HG02610 (cell line): ENCODE measurements around the gene BFSP2.

Source experiments
- ATAC-seq: cut with Tn5 transposase; IDR thresholded peaks from one replicate; pipeline ENCODE4 v1.9.1; 2021; ENCODE audit warnings: mild to moderate bottlenecking, moderate library complexity; ENCODE audit not compliant: unreplicated experiment

BFSP2 gene, protein sequence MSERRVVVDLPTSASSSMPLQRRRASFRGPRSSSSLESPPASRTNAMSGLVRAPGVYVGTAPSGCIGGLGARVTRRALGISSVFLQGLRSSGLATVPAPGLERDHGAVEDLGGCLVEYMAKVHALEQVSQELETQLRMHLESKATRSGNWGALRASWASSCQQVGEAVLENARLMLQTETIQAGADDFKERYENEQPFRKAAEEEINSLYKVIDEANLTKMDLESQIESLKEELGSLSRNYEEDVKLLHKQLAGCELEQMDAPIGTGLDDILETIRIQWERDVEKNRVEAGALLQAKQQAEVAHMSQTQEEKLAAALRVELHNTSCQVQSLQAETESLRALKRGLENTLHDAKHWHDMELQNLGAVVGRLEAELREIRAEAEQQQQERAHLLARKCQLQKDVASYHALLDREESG

DNA sequence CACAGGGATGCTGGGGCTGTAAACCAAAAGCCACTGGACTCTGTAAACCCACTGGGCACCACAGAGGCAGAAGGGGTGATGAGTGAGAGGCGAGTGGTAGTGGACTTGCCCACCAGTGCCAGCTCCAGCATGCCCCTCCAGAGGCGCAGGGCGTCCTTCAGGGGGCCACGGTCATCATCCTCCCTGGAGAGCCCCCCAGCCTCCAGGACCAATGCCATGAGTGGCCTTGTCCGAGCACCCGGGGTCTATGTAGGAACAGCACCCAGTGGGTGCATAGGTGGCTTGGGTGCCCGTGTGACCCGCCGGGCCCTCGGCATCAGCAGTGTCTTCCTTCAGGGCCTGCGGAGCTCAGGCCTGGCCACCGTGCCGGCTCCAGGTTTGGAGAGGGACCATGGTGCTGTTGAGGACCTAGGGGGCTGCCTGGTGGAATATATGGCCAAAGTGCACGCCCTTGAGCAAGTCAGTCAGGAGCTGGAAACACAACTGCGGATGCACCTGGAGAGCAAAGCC, at the start of gene BFSP2:
Gene BFSP2 (plus strand): TSS at position 51 of the 510 bp plus-strand sequence. CDS start 28 bp downstream, at position 79.
- ATAC-seq: no peak

DNA sequence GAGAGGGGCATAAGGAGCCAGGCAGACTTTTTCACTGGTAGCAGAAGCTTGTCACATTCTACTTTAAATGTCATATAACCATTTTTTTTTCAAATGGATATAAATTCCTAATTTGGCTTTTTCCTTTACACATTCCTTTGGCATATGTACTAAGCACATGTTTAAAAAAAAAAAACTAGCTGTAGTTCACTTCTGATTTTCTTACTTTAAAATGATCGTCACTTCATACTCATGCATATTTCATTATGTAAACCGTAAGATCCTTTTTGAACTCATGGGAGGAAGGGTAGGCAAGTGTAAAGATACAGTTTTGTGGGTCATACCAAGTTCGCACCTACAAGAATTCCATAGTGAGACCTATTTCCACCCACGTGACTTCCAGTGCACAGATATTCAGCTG, 45.1 kb upstream of the BFSP2 start:
- ATAC-seq: no peak

DNA sequence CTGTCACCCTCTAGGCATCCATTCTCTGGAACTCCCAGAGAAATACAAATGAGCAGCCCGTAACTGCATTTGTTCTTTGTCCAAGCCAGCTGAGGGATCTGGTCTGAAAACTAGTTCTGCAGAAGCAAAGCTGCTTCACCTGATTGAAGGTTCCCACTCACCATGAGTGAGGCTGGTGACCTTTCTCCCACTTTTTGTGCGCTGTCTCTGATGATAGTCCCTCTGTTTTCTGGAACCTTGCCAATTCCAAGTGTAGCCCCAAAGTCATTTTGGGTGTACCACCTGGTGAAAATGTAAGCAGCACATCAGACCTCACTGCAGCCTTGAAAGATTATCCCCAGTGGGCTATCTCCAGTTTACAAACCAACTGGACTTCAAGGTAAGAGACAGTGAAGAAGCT, 39.4 kb upstream of the BFSP2 start:
- ATAC-seq: no peak

DNA sequence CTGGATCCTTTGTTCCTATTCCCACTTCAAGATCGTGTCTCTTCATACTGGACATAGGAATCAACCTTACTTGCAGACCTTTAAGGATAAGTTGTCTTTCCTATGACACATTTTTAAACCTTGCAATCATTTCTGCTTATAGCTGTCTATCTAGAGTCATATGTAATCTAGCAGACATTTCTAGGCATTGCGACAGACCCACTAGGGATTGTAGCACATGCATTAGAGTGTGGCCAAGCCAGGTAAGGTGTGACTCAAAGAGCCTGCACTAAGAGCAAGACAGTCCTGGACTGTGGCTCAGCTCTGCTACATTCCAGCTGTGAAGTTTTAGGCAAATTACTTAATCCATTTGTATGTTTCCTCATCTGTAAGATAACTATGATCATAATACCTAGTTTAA, 38.8 kb upstream of the BFSP2 start:
- no peak for ATAC-seq

DNA sequence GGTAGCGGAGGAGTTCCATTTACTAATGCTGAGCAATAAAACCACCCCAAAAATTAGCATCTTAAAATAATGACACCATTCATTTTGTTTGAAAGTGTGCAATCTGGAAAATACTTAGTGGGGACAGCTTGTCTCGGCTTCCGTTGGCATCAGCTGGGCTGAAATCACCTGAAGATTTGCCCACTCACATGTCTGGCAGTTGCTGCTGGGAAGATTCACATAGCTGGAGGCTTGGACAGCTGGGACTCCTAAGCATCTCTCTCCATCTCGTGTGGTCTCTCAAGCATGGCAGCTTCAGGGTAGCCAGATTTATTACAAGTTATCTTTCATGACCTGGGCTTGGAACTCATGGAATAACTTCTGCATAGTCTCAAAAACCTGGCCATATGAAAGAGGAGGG, 38.4 kb upstream of the BFSP2 start:
- ATAC-seq: no peak

DNA sequence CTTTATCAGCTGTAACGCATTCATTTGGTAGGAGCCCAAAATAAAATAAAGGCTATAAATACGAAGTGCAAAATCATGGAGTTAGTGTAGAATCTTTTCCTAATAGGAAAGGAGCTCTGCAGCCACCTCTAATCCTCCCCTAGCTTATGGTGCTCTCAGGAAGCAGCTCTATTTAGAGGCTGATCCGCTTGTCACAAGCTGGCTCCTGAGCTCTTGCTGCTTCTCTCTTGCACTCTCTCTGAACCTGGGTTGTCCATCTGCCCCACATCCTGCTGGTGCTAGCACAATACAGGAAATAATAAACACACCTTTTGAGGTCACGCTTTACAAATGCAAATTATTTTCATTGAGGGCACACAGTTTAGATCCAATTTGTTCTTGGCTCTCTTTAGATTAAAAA, 37.3 kb upstream of the BFSP2 start:
- ATAC-seq: no peak

DNA sequence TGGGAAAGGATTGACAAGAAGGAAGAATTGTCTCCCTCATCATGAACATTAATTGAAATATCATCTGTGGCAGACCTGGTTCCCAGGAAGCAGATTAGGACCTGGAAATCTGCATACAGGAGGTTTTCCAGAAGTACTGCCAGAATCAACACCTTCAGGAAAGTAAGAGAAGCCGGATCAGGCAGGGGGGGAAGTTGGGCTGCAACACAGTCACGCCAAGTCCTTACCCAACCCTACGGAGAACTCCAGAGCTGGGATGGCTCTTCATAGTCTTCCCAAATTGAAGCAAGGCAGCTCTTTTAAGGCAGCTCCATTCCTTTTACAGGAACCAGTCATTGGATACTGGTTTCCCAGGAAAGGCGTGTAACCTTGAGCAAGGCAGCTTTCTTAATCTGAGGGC, 35.2 kb upstream of the BFSP2 start:
- no peak for ATAC-seq

DNA sequence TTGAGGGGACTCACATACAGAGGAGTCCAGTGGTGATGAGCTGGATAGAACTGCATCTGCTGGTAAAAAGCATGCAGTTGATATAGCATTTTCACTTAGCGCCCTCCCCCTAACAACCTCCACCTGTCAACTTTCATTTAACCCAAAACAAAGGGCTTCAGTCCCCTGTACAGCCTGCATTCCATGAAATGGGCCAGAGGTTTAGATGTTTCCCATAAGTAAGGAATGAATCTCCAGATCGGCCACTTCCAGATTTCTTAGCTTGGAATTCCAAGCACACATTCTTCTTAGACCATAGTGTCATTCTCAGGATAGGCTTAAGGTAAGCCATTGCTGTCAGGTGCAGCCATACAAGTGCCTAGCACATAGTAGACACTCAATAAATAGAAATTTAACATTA, 32.9 kb upstream of the BFSP2 start:
- no peak for ATAC-seq

DNA sequence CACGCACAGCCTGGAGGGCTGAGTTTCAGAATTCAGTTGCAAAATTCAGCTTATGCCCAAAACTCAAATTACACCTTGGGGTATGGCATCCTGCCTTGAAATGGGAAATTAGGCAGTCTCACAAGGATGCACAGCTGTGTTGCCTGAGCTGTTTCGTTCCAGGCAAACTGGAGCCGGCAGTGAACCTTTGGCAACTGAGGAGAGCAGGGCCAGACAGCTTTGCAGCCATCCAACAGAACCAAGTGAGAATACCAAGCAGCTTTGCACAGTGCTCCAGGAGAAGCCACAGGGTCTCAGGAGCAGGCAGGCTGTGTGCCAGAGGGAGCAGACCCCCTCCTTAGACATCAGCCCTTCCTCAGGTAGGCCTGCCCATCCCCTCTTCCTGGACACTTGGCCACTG, 32.5 kb upstream of the BFSP2 start:
- no peak for ATAC-seq

DNA sequence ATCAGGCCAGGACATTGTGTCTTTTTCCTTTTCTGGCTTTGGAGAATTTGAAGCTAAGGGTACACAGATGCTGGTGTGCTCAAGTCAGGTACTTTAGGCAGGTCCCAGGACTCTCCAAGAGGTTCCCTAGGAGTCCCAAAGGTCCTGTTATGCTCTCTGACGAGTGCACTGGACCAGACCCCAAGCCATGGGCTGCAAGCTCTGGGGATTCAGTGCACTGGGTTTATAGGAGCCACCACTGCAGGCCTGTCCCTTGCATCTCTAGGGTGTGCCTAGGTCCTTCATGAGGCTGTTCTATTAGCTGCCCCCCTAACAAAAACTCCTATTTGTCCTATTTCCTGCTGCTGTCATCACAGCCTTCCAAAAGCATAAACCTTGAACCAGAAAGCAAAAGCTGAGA, 31.9 kb upstream of the BFSP2 start:
- ATAC-seq: no peak

DNA sequence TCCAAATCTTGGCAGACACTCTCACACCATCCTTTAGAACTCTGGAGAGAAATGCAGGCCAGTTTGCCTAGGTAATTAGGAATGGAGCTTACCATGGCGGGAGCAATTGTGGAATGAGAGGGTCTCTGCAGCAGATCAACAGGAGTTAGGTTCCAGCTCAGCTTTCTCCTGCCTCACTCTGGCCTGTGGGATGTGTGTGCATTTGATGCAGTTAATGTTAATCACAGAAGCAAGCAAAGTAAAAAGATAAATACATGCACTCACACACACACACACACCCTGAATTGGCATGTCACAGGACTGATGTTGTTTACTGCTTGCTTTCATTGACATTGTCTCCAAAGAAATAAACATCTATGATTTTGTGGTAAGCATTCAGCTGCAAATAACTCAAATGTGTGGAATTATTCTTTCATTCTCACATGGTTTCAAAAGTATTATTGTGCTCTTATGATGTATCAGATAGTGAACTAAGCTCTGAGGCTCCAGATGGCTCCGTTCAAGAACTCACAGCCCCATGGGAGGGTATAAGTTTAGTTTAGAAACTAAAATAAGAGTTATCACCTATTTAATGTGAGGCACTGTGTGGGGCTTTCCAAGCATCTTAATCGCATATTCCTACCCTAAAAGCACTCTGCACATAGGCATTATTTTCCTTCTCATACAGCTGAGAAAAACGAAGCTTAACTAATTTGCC, 31.3 kb upstream of the BFSP2 start:
- ATAC-seq: no peak

DNA sequence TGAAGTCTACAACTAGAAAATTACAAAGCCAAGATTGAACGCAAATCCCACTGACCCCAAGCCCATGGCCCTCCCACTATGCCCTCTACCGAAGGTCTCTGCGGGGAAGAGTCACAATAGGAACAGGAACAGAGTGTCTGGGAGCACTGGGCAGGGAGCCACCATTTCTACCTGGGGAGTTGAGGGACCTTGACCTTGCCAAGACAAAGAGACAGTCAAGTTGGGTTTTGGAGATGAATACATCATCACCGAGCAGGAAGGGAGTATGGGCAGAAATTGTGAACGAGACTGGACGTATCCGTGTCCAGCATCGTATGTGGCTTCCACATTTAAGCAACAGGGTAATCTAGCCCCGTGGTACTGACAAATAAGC, 30.8 kb upstream of the BFSP2 start:
- ATAC-seq: no peak

DNA sequence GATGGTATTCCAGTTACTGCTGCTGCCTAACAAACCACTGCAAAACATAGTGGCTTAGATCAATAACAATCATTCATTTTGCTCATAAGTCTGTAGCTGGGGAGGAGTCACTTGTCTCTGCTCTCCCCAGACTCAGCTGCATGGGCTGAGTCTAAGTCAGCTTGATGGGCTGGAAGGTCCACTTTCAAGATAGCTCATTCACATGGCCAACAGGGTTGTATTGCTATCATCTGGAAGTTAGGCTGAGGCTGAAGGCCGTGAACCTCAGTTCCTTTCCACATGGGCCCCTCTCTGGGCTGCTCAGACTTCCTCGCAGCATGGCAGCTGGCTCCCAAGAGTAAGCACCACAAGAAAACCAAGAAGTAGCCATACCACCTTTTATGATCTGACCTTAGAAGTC, 28.7 kb upstream of the BFSP2 start:
- ATAC-seq: no peak

DNA sequence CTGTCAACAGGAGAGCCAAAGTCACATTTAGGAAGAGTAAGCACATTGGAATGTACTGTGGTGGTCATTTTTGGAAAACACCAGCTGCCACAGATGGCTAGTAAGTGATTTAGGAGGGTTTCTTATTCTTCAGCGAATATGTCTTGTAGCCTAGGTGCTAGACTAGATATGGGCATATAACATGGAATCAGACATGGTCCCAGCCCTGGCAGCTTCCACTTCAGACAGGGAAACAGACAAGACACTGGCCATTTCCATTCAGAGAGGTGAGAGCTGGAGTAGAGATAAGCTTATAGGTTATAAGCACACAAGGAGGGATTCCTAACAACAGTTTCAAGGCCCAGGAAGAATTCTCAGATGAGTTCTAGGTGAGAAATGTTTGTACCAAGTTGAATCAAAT, 28.2 kb upstream of the BFSP2 start:
- ATAC-seq: no peak

DNA sequence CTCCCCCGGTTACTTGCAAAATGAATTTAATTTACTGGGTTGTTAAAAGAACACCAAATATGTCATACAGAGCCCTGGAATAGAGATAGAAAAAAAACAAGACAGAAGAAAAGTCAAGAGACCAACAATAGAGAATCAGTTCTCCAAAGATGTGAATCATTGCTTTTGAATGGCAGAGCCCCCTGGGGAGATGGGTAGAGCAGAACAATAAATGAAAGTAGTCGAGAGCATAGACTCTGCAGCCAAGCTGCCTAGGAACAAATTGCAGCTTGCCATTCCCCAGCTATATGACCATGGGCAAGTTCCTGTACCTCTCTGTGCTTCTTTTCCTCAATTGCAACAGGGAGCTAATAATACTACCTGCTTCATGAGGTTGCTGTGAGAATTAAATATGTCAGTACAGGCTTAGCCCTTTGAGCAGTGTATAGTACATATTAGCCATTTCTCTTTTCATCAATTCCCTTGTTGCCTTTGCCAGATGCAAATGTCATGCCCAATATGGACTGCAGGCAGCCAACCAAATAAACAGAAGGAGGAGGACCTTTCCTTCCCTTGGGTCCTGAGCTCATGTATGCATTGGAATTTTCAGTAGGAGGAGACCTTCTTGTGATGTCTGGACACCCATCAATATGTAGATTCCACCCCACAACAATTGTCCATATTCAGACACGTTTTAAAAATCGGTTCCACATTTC, 25.0 kb upstream of the BFSP2 start:
- ATAC-seq: no peak

DNA sequence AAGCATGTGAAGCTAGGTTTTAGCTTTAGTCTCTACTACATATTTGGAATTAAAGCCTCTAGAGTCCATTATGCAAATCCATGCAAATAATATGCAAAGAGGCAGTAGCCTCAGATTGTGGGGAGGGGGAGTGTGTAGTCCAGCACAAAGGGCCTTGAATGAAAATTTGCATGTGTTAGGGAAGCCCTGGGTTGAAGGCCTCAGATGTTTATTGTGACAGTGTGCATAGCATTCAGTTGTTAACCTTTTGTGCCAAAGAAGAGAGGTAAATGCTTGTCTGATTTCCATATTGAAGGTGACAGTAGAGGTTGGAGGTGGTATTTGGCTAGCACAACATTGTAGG, 24.5 kb upstream of the BFSP2 start:
- ATAC-seq: no peak

DNA sequence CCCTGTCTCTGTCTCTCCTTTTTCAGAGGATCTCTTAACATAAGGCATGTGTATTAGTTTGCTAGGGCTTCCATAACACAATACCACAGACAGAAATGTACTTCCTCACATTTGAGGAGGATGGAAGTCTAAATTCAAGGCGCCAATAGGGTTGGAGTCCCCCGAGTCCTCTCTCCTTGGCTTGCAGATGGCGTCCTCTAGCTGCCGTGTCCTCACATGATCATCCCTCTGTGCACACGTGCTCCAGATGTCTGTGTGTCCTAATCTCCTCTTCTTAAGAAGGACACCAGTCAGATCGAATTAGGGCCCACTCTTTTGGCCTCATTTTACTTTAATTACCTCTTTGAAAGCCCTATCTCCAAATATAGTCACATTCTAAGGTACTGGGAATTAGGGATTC, 23.0 kb upstream of the BFSP2 start:
- no peak for ATAC-seq

DNA sequence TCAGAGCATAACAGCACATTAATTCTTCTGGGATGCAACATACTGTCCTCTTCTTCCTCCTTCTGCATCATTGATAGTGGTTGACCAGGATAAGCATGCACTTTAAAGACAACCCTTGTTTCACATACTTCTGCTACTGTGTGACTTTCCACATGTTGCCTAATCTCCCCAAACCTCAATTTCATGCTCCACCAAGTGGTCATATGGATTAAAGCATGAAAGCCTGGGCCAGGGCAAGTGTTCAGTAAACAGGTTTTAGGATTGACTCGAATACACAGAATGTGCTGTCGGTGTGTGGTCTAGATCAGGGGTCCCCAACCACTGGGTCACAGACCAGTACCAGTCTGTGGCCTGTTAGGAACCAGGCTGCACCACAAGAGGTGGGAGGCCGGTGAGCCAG, 22.5 kb upstream of the BFSP2 start:
- ATAC-seq: no peak

DNA sequence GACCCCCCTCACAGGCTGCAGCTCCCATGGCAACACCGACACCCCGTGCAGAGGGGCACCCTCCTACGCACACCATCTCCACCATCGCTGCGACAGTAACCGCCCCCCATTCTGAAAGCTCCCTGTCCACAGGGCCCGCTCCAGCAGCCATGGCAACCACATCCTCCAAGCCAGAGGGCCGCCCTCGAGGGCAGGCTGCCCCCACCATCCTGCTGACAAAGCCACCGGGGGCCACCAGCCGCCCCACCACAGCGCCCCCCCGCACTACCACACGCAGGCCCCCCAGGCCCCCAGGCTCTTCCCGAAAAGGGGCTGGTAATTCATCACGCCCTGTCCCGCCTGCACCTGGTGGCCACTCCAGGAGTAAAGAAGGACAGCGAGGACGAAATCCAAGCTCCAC, 19.9 kb upstream of the BFSP2 start:
- ATAC-seq: no peak

DNA sequence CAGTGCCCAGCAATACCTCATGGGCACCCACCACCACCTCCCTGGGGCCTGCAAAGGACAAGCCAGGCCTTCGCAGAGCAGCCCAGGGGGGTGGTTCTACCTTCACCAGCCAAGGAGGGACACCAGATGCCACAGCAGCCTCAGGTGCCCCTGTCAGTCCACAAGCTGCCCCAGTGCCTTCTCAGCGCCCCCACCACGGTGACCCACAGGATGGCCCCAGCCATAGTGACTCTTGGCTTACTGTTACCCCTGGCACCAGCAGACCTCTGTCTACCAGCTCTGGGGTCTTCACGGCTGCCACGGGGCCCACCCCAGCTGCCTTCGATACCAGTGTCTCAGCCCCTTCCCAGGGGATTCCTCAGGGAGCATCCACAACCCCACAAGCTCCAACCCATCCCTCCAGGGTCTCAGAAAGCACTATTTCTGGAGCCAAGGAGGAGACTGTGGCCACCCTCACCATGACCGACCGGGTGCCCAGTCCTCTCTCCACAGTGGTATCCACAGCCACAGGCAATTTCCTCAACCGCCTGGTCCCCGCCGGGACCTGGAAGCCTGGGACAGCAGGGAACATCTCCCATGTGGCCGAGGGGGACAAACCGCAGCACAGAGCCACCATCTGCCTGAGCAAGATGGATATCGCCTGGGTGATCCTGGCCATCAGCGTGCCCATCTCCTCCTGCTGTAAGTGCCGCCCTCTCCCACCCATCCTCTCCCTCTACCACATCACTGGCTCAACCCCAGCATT, 19.2 kb upstream of the BFSP2 start:
- no peak for ATAC-seq
